Hepatocyte (in vitro differentiated cells): ENCODE measurements around the gene ARVCF. TPM values are rescaled to one million over a fixed set of nuclear protein-coding genes. Genes with fewer than 3 reads are reported as not detected.
"Not testable (repeated sequence)": the region's sequence is repeated elsewhere in the genome, so short reads cannot be mapped to it uniquely, and the experiment has no call there.

ENCODE experiments used
- DNase-seq: peaks from one replicate; pipeline ENCODE4 v3.0.0-alpha.2; 2016; ENCODE audit warnings: low spot score
- H2AFZ ChIP-seq: fragments of 200-600 bp; sonication (generic); 2 replicates; pipeline ENCODE4 v1.6.0; 2016; ENCODE audit warnings: antibody characterized with exemption, mild to moderate bottlenecking
- H3K27ac ChIP-seq: fragments of 200-600 bp; sonication (generic); 2 replicates; pipeline ENCODE4 v1.5.1; 2016; ENCODE audit warnings: mild to moderate bottlenecking
- H3K27me3 ChIP-seq: fragments of 200-600 bp; sonication (generic); 2 replicates; pipeline ENCODE4 v1.6.1; 2016
- H3K36me3 ChIP-seq: fragments of 200-600 bp; sonication (generic); replicated peaks from 2 replicates; pipeline ENCODE4 v1.5.1; 2016; ENCODE audit warnings: low read depth; ENCODE audit not compliant: insufficient read depth
- H3K4me1 ChIP-seq: fragments of 200-600 bp; sonication (generic); 2 replicates; pipeline ENCODE4 v1.5.1; 2016; ENCODE audit warnings: mild to moderate bottlenecking, moderate library complexity; ENCODE audit not compliant: insufficient read depth
- H3K4me2 ChIP-seq: fragments of 200-600 bp; sonication (generic); 2 replicates; pipeline ENCODE4 v1.6.0; 2016
- H3K4me3 ChIP-seq: fragments of 200-600 bp; sonication (generic); 2 replicates; pipeline ENCODE4 v1.5.1; 2016; ENCODE audit warnings: mild to moderate bottlenecking
- H3K79me2 ChIP-seq: fragments of 200-600 bp; sonication (generic); 2 replicates; pipeline ENCODE4 v1.6.0; 2017; ENCODE audit warnings: mild to moderate bottlenecking
- H3K9me2 ChIP-seq: fragments of 200-600 bp; sonication (generic); replicated peaks from 2 replicates; pipeline ENCODE4 v1.6.0; 2017; ENCODE audit warnings: mild to moderate bottlenecking; ENCODE audit not compliant: insufficient read depth
- H3K9me3 ChIP-seq: fragments of 200-600 bp; sonication (generic); 2 replicates; pipeline ENCODE4 v1.5.1; 2016; ENCODE audit warnings: low read depth, mild to moderate bottlenecking
- H4K20me1 ChIP-seq: fragments of 200-600 bp; sonication (generic); 2 replicates; pipeline ENCODE4 v1.6.0; 2016; ENCODE audit warnings: mild to moderate bottlenecking; ENCODE audit not compliant: insufficient read depth, poor library complexity, severe bottlenecking
- CTCF ChIP-seq: fragments of 200-600 bp; sonication (generic); IDR thresholded peaks from 2 replicates; pipeline ENCODE4 v1.5.1; 2016; ENCODE audit warnings: antibody characterized with exemption, mild to moderate bottlenecking; ENCODE audit not compliant: poor library complexity
- EZH2 ChIP-seq: fragments of 200-600 bp; sonication (generic); IDR thresholded peaks from 2 replicates; pipeline ENCODE4 v1.6.1; 2016; ENCODE audit warnings: antibody characterized with exemption, mild to moderate bottlenecking, borderline replicate concordance
- EZH2phosphoT487 ChIP-seq: fragments of 200-600 bp; sonication (generic); IDR thresholded peaks from one replicate; pipeline ENCODE4 v1.6.1; 2018; ENCODE audit warnings: antibody characterized with exemption, mild to moderate bottlenecking, low read depth, moderate library complexity; ENCODE audit not compliant: unreplicated experiment, severe bottlenecking
- WGBS: methylation state at CpG from one replicate; pipeline ENCODE4 v1.1.6; 2016; ENCODE audit warnings: low lambda C conversion rate; ENCODE audit errors: missing lambda C conversion rate; 5-methylcytosine and 5-hydroxymethylcytosine counted together
- microRNA counts: library from miRNA; unstranded; fragments of <30 nt; microRNA quantifications from one replicate; lab custom pipeline; 2017
- microRNA-seq: library from miRNA; unstranded; fragments of <30 nt; microRNA quantifications from one replicate; pipeline ENCODE4, GENCODE V29; 2017
- polyA plus RNA-seq: library from polyadenylated mRNA; unstranded; fragments of >200 nt; fragmentation: Nextera tagmentation; extraction: Ambion mirVana; gene quantifications from 2 replicates; pipeline ENCODE4 v1.2.1, GENCODE V29; 2016
- small RNA-seq: library from RNA; depleted of rRNA; stranded (forward); fragments of <200 nt; gene quantifications from one replicate; pipeline ENCODE3, GENCODE V24; 2014
- total RNA-seq: library from RNA; depleted of rRNA; stranded (reverse); fragments of >200 nt; gene quantifications from 2 replicates; pipeline ENCODE4 v1.2.3, GENCODE V29; 2014

ARVCF gene
- total and polyA plus RNA-seq, 2 experiments from 2014 or later = 23.8 to 32.5 TPM

- Histone ChIP-seq H3K9me3 (no peaks in the 10 kb centered on the region), H3K4me2 (no peak overlapping the region), H3K4me3 (no peak overlapping the region), H3K36me3 (no peaks in the 10 kb centered on the region), H3K79me2 (no peaks in the 10 kb centered on the region), H3K4me1 (no peaks in the 10 kb centered on the region), H3K9me2 (no peaks in the 10 kb centered on the region), H2AFZ (no peak overlapping the region), H3K27ac (no peak overlapping the region), H3K27me3 (no peaks in the 10 kb centered on the region), H4K20me1 (no peaks in the 10 kb centered on the region)
- WGBS = 84% methylated on average over 7 of the region's 7 CpGs
- DNase-seq = no peak
- TF ChIP-seq EZH2 (no peak), EZH2phosphoT487 (no peak), CTCF (no peak)
Observed at GRCh38 chr22:19927696-19928095, 88.9 kb downstream of the ARVCF start.

- not testable (repeated sequence) for H2AFZ ChIP-seq, H3K79me2 ChIP-seq, H3K27me3 ChIP-seq, DNase-seq, H3K4me3 ChIP-seq, H3K36me3 ChIP-seq, H3K27ac ChIP-seq, H3K9me2 ChIP-seq, H3K4me2 ChIP-seq, H3K4me1 ChIP-seq, H3K9me3 ChIP-seq, H4K20me1 ChIP-seq
- whole genome bisulfite sequencing = 89% methylated on average over 10 of the region's 11 CpGs
Observed at GRCh38 chr22:19926028-19926427, 90.6 kb downstream of the ARVCF start.

GRCh38 chr22:19923914-19924513, 92.6 kb downstream of the ARVCF start:
- no peaks in the 10 kb centered on the region for H3K9me3 ChIP-seq
- H3K36me3 ChIP-seq = no peaks in the 10 kb centered on the region
- H3K79me2 ChIP-seq = no peaks in the 10 kb centered on the region
- no peak overlapping the region for H3K4me3 ChIP-seq
- 78% methylated on average over 12 of the region's 12 CpGs for WGBS
- no peaks in the 10 kb centered on the region for H3K27me3 ChIP-seq
- no peaks in the 10 kb centered on the region for H3K4me1 ChIP-seq
- no peak overlapping the region for H2AFZ ChIP-seq
- H4K20me1 ChIP-seq = no peaks in the 10 kb centered on the region
- no peak overlapping the region for H3K4me2 ChIP-seq
- no peaks in the 10 kb centered on the region for H3K9me2 ChIP-seq
- H3K27ac ChIP-seq = no peak overlapping the region
- TF ChIP-seq EZH2phosphoT487 (no peak), EZH2 (no peak), CTCF (no peak)
- DNase-seq = no peak

GRCh38 chr22:19921544-19922081, 95.0 kb downstream of the ARVCF start:
- WGBS = 82% methylated on average over 3 of the region's 3 CpGs
- H3K4me1 ChIP-seq = no peaks in the 10 kb centered on the region
- no peaks in the 10 kb centered on the region for H4K20me1 ChIP-seq
- H3K9me2 ChIP-seq = no peaks in the 10 kb centered on the region
- no peak overlapping the region for H2AFZ ChIP-seq
- no peaks in the 10 kb centered on the region for H3K79me2 ChIP-seq
- H3K4me2 ChIP-seq = no peak overlapping the region
- no peaks in the 10 kb centered on the region for H3K36me3 ChIP-seq
- H3K27ac ChIP-seq = no peak overlapping the region
- H3K27me3 ChIP-seq = no peaks in the 10 kb centered on the region
- no peak for DNase-seq
- no peak for TF ChIP-seq EZH2phosphoT487
- no peak for TF ChIP-seq EZH2
- no peak for TF ChIP-seq CTCF
- no peak overlapping the region for H3K4me3 ChIP-seq
- no peaks in the 10 kb centered on the region for H3K9me3 ChIP-seq

MicroRNAs within 50 kb of the gene (microRNA counts, 767-probe panel; counts per million panel counts)
- microRNA hsa-miR-185-5p (lab: Ali Mortazavi, UCI) = not detected

Small RNAs within 50 kb of the gene (microRNA-seq; reads per million reads assigned to microRNA genes)
- gene MIR185 (1,063 reads per million, percentile 80 among the genes with 10 or more reads in this experiment), gene MIR4761 (not detected)

Small RNAs within 50 kb of the gene (small RNA-seq; reads per million reads assigned to genes)
- gene MIR185 = 2.5 reads per million, percentile 89 among the genes with 10 or more reads in this experiment

Other genes with a start within 250 kb of the ARVCF start
- gene GNB1L, start 161.9 kb downstream of the ARVCF start, total RNA-seq = 2.6 and 4.1 TPM in 2 replicates
- gene GNB1L, start 161.9 kb downstream of the ARVCF start, polyA plus RNA-seq = 8.5 TPM in 2 replicates
- 12.3 and 15.9 TPM in 2 replicates for gene RTL10, start 161.9 kb downstream of the ARVCF start, total RNA-seq
- gene RTL10, start 161.9 kb downstream of the ARVCF start, polyA plus RNA-seq = 12.9 and 13.0 TPM in 2 replicates
- gene COMT, start 75.1 kb downstream of the ARVCF start, total RNA-seq = 74.5 and 78.2 TPM in 2 replicates
- gene COMT, start 75.1 kb downstream of the ARVCF start, polyA plus RNA-seq = 129 and 153 TPM in 2 replicates
- 0.60 TPM in 1 of 2 replicates, not detected in the other for gene TXNRD2, start 75.0 kb downstream of the ARVCF start, total RNA-seq
- gene TXNRD2, start 75.0 kb downstream of the ARVCF start, polyA plus RNA-seq = 1.6 and 2.1 TPM in 2 replicates
- 21.4 and 26.2 TPM in 2 replicates for gene TANGO2, start 4.3 kb upstream of the ARVCF start, total RNA-seq
- gene TANGO2, start 4.3 kb upstream of the ARVCF start, polyA plus RNA-seq = 20.8 and 24.4 TPM in 2 replicates
- 18.3 and 22.0 TPM in 2 replicates for gene DGCR8, start 63.4 kb upstream of the ARVCF start, total RNA-seq
- 10.8 and 12.2 TPM in 2 replicates for gene DGCR8, start 63.4 kb upstream of the ARVCF start, polyA plus RNA-seq
- 223 and 227 TPM in 2 replicates for gene RANBP1, start 99.3 kb upstream of the ARVCF start, total RNA-seq
- 189 and 192 TPM in 2 replicates for gene RANBP1, start 99.3 kb upstream of the ARVCF start, polyA plus RNA-seq
- gene TRMT2A, start 100.4 kb upstream of the ARVCF start, total RNA-seq = 34.4 and 50.2 TPM in 2 replicates
- gene TRMT2A, start 100.4 kb upstream of the ARVCF start, polyA plus RNA-seq = 65.1 and 78.7 TPM in 2 replicates
- gene ZDHHC8, start 115.0 kb upstream of the ARVCF start, total RNA-seq = 4.5 and 9.6 TPM in 2 replicates
- 65.1 and 72.7 TPM in 2 replicates for gene ZDHHC8, start 115.0 kb upstream of the ARVCF start, polyA plus RNA-seq
- gene CCDC188, start 134.2 kb upstream of the ARVCF start, total RNA-seq = not detected in 2 replicates
- not detected in 2 replicates for gene CCDC188, start 134.2 kb upstream of the ARVCF start, polyA plus RNA-seq